ENCODE results near the gene JMY. TPM values are rescaled to one million over a fixed set of nuclear protein-coding genes. Genes with fewer than 3 reads are reported as not detected.

JMY gene
- total RNA-seq, 1 experiment from 2014 or later, result 15.6 TPM

DNA sequence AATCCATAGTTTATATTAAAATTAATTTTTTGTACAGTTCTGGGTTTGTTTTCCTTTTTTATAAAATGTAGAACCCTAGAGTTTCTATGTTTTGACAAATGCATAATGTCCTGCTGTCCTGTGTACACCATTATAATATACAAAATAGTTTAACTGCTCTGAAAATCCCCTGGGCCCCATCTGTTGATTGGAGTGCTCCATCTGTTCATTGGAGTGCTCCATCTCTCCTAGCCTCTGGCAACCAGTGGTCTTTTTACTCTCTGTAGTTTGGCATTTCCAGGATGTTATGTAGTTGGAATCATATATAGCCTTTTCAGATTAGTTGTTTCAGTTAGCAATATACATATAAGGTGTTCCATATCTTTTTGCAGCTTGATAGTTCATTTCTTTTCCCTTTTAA is 31.2 kb downstream of the JMY start:
- no TSS peak for BruUV-seq (replicated peaks)

More for the DNA sequence above, 31.2 kb downstream of the JMY start:
- no peak overlapping the region for H3K4me2 ChIP-seq (ENCODE audit: low read length)
- POLR2A ChIA-PET, result no interaction called here
- H4K20me1 ChIP-seq (ENCODE audit: insufficient read depth), result no peaks in the 10 kb centered on the region
- H3K27me3 ChIP-seq (ENCODE audit: insufficient read depth, low read length), result no peaks in the 10 kb centered on the region
- H3K4me1 ChIP-seq (ENCODE audit: control insufficient read depth in 1 of 2, insufficient read depth in 2 of 2, low read length in 2 of 2), result no peaks in the 10 kb centered on the region
- CTCF ChIA-PET, result no interaction called here
- H3K9ac ChIP-seq (ENCODE audit: low read length), result no peak overlapping the region
- no peak overlapping the region for H3K27ac ChIP-seq (ENCODE audit: low read depth, low read length)
- RAD21 ChIA-PET (ENCODE audit: low non-redundant PET in 1 of 2, low total read pairs in 2 of 2, uncharacterized antibody in 2 of 2, unreplicated experiment in 2 of 2), result no interaction called here
- H3K9me2 ChIP-seq (ENCODE audit: insufficient read depth), result no peaks in the 10 kb centered on the region
- DNase-seq (ENCODE audit: low read depth, low spot score), result no peak
- H3K36me3 ChIP-seq (ENCODE audit: control insufficient read depth in 1 of 2, insufficient read depth in 2 of 2, low read length in 2 of 2), result no peaks in the 10 kb centered on the region
- no peak overlapping the region for H3K4me3 ChIP-seq (replicated peaks in 1 of 2; ENCODE audit: low read depth in 1 of 2, low read length in 2 of 2)
- H3K79me2 ChIP-seq (ENCODE audit: insufficient read depth, low read length), result peaks cover 32% of the 10 kb centered on the region
- no peaks in the 10 kb centered on the region for H3K9me3 ChIP-seq (ENCODE audit: control insufficient read depth in 1 of 2, insufficient read depth in 1 of 2, low read depth in 1 of 2, low read length in 2 of 2)
- no peak for ATAC-seq
- TF ChIP-seq SIN3A (IDR thresholded peaks at IDR 0.05; ENCODE audit: low read depth) (no peak), YY1 (IDR thresholded peaks at IDR 0.05; ENCODE audit: extremely low read depth, insufficient replicate concordance, low read depth, low read length) (no peak), RAD21 (IDR thresholded peaks at IDR 0.05; ENCODE audit: low read depth) (no peak), POLR2AphosphoS5 (IDR thresholded peaks at IDR 0.05; ENCODE audit: low read depth, low read length) (no peak), SRF (IDR thresholded peaks at IDR 0.05; ENCODE audit: low read depth) (no peak), CBX3 (IDR thresholded peaks at IDR 0.05; ENCODE audit: low read depth) (no peak), POLR2A (IDR thresholded peaks at IDR 0.05; ENCODE audit: borderline replicate concordance, extremely low read depth, insufficient read depth, insufficient read length) (no peak), FOSL1 (IDR thresholded peaks at IDR 0.05; ENCODE audit: low read depth) (no peak), CEBPB (IDR thresholded peaks at IDR 0.05; ENCODE audit: low read depth) (no peak), TCF7L2 (IDR thresholded peaks at IDR 0.05; ENCODE audit: borderline replicate concordance, extremely low read depth, insufficient read depth, insufficient read length) (no peak), JUND (IDR thresholded peaks at IDR 0.05) (no peak), EZH2phosphoT487 (IDR thresholded peaks at IDR 0.05; ENCODE audit: borderline replicate concordance) (no peak)
- TF ChIP-seq, protein P1, sequence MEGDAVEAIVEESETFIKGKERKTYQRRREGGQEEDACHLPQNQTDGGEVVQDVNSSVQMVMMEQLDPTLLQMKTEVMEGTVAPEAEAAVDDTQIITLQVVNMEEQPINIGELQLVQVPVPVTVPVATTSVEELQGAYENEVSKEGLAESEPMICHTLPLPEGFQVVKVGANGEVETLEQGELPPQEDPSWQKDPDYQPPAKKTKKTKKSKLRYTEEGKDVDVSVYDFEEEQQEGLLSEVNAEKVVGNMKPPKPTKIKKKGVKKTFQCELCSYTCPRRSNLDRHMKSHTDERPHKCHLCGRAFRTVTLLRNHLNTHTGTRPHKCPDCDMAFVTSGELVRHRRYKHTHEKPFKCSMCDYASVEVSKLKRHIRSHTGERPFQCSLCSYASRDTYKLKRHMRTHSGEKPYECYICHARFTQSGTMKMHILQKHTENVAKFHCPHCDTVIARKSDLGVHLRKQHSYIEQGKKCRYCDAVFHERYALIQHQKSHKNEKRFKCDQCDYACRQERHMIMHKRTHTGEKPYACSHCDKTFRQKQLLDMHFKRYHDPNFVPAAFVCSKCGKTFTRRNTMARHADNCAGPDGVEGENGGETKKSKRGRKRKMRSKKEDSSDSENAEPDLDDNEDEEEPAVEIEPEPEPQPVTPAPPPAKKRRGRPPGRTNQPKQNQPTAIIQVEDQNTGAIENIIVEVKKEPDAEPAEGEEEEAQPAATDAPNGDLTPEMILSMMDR (IDR thresholded peaks at IDR 0.05 in 2 of 3, conservative IDR thresholded peaks at IDR 0.05 in 1 of 3; ENCODE audit: borderline replicate concordance in 1 of 3, insufficient read depth in 1 of 3, low read depth in 2 of 3, low read length in 2 of 3), result no peak
- TF ChIP-seq, protein P2, sequence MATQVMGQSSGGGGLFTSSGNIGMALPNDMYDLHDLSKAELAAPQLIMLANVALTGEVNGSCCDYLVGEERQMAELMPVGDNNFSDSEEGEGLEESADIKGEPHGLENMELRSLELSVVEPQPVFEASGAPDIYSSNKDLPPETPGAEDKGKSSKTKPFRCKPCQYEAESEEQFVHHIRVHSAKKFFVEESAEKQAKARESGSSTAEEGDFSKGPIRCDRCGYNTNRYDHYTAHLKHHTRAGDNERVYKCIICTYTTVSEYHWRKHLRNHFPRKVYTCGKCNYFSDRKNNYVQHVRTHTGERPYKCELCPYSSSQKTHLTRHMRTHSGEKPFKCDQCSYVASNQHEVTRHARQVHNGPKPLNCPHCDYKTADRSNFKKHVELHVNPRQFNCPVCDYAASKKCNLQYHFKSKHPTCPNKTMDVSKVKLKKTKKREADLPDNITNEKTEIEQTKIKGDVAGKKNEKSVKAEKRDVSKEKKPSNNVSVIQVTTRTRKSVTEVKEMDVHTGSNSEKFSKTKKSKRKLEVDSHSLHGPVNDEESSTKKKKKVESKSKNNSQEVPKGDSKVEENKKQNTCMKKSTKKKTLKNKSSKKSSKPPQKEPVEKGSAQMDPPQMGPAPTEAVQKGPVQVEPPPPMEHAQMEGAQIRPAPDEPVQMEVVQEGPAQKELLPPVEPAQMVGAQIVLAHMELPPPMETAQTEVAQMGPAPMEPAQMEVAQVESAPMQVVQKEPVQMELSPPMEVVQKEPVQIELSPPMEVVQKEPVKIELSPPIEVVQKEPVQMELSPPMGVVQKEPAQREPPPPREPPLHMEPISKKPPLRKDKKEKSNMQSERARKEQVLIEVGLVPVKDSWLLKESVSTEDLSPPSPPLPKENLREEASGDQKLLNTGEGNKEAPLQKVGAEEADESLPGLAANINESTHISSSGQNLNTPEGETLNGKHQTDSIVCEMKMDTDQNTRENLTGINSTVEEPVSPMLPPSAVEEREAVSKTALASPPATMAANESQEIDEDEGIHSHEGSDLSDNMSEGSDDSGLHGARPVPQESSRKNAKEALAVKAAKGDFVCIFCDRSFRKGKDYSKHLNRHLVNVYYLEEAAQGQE (IDR thresholded peaks at IDR 0.05; ENCODE audit: low read depth), result no peak
- TF ChIP-seq, protein P3, sequence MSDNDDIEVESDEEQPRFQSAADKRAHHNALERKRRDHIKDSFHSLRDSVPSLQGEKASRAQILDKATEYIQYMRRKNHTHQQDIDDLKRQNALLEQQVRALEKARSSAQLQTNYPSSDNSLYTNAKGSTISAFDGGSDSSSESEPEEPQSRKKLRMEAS (IDR thresholded peaks at IDR 0.05), result no peak
- H2AFZ ChIP-seq (ENCODE audit: low read depth, low read length, poor library complexity, severe bottlenecking), result no peak overlapping the region
- intact Hi-C loops (cut with micrococcal nuclease), result loop anchor here (10.0 kb wide), 1 partner anchor 58 kb away; no protein-coding TSS in a partner anchor

Measured in HCT116 (cell line).